Body of pancreas (tissue), 4 donors: ENCODE data around the gene DLX6. TPM values are rescaled to one million over a fixed set of nuclear protein-coding genes. Genes with fewer than 3 reads are reported as not detected.

ENCODE experiments used
- ATAC-seq: fragments of 150-250 bp; one replicate; pipeline ENCODE4 v1.9.1; 2016
- DNase-seq, 4 donors: peaks; one replicate each; pipeline ENCODE4 v3.0.0-alpha.2; 2019
- H3K27ac ChIP-seq, 4 donors: fragments of 200-600 bp; sonication (generic); 1 replicate in 3 of 4; 2 replicates in 1 of 4; pipeline versions ENCODE4 v1.5.1 to v1.6.1; 2016 to 2019; ENCODE audit warnings: mild to moderate bottlenecking in 1 of 4, mixed read lengths in 1 of 4, moderate library complexity in 1 of 4
- H3K27me3 ChIP-seq, 2 donors: fragments of 200-600 bp; sonication (generic); one replicate each; pipeline ENCODE4 v1.6.0; 2016; ENCODE audit warnings: mild to moderate bottlenecking in 1 of 2
- H3K36me3 ChIP-seq, 2 donors: fragments of 200-600 bp; sonication (generic); replicated peaks in 1 of 2; 2 replicates each; pipeline ENCODE4 v1.5.1; 2016; ENCODE audit warnings: low read depth in 2 of 2; ENCODE audit not compliant: insufficient read depth in 1 of 2
- H3K4me1 ChIP-seq: fragments of 200-600 bp; sonication (generic); one replicate; pipeline ENCODE4 v1.6.0; 2016
- H3K4me3 ChIP-seq, 2 donors: fragments of 200-600 bp; sonication (generic); 1 replicate in 1 of 2; 2 replicates in 1 of 2; pipeline ENCODE4 v1.5.1; 2016 to 2019
- H3K9me3 ChIP-seq, 3 donors: fragments of 200-600 bp; sonication (generic); 1 replicate in 2 of 3; 2 replicates in 1 of 3; pipeline ENCODE4 v1.5.1; 2016
- CTCF ChIP-seq, 7 experiments: fragments of 450-650 bp in 4 of 7; fragments of 200-600 bp in 3 of 7; sonication (generic) in 3 of 7; IDR thresholded peaks; one replicate each; pipeline ENCODE4 v1.5.1; 2016 to 2019; ENCODE audit warnings: antibody characterized with exemption in 7 of 7
- POLR2A ChIP-seq, 3 donors: fragments of 450-650 bp; IDR thresholded peaks; one replicate each; pipeline ENCODE4 v1.6.1; 2016; ENCODE audit warnings: antibody characterized with exemption in 3 of 3, mild to moderate bottlenecking in 2 of 3
- WGBS, 2 donors: methylation state at CpG; one replicate each; pipeline ENCODE4 v1.1.5; 2017; 5-methylcytosine and 5-hydroxymethylcytosine counted together
- intact Hi-C: fragments of 100-400 bp; cut with DNase I; formaldehyde crosslinking; loops from one replicate; pipeline ENCODE4 v1.15.1; 2023
- total RNA-seq, 2 donors: library from RNA; depleted of rRNA; stranded (reverse); fragments of >200 nt; gene quantifications; one replicate each; pipeline ENCODE4 v1.1.0, GENCODE V29; 2016

The DLX6 gene
- total RNA-seq, 2 donors from 2014 or later: not detected

GRCh38 chr7:97011104-97011503, 5.8 kb downstream of the DLX6 start:
- H3K36me3 ChIP-seq: no peaks in the 10 kb centered on the region
- H3K27me3 ChIP-seq: peaks cover 11 to 31% of the 10 kb centered on the region in 2 donors
- H3K27ac ChIP-seq: no peak overlapping the region
- TF ChIP-seq POLR2A (IDR thresholded peaks at IDR 0.05) (no peak), CTCF (IDR thresholded peaks at IDR 0.05) (no peak)
- 2 to 5% methylated on average over 1 of the region's 1 CpG for WGBS, 2 donors
- no peak for DNase-seq
- no peaks in the 10 kb centered on the region for H3K9me3 ChIP-seq
- intact Hi-C loops: no loop called here
- H3K4me3 ChIP-seq: no peak overlapping the region
- H3K4me1 ChIP-seq: peaks cover 8% of the 10 kb centered on the region
- ATAC-seq: no peak

GRCh38 chr7:97011536-97012364, 6.4 kb downstream of the DLX6 start:
- Histone ChIP-seq H3K27me3 (peaks cover 11 to 36% of the 10 kb centered on the region in 2 donors), H3K9me3 (no peaks in the 10 kb centered on the region), H3K4me3 (no peak overlapping the region), H3K4me1 (peaks cover 4% of the 10 kb centered on the region), H3K27ac (no peak overlapping the region), H3K36me3 (no peaks in the 10 kb centered on the region)
- DNase-seq (no peak), ATAC-seq (no peak)
- WGBS, 2 donors: 10 to 17% methylated on average over 15 of the region's 15 CpGs
- intact Hi-C loops: no loop called here
- TF ChIP-seq POLR2A (IDR thresholded peaks at IDR 0.05): no peak
- TF ChIP-seq CTCF (IDR thresholded peaks at IDR 0.05): no peak

GRCh38 chr7:97012365-97013133, 7.2 kb downstream of the DLX6 start:
- intact Hi-C loops: no loop called here

GRCh38 chr7:97013134-97013844, 7.9 kb downstream of the DLX6 start:
- no peak for TF ChIP-seq CTCF (IDR thresholded peaks at IDR 0.05)
- Histone ChIP-seq H3K9me3 (no peaks in the 10 kb centered on the region), H3K27ac (no peak overlapping the region), H3K27me3 (peaks cover 11 to 40% of the 10 kb centered on the region in 2 donors), H3K36me3 (no peaks in the 10 kb centered on the region), H3K4me3 (no peak overlapping the region), H3K4me1 (peaks cover 9% of the 10 kb centered on the region)
- 6 to 7% methylated on average over 17 to 20 of the region's 20 CpGs for whole genome bisulfite sequencing, 2 donors
- intact Hi-C loops: no loop called here
- ATAC-seq (no peak), DNase-seq (no peak)

More at GRCh38 chr7:97012365-97013133, 7.2 kb downstream of the DLX6 start:
- Histone ChIP-seq H3K9me3 (no peaks in the 10 kb centered on the region), H3K4me3 (no peak overlapping the region), H3K4me1 (peaks cover 6% of the 10 kb centered on the region), H3K27ac (no peak overlapping the region), H3K36me3 (no peaks in the 10 kb centered on the region), H3K27me3 (peaks cover 11 to 39% of the 10 kb centered on the region in 2 donors)
- no peak for ATAC-seq
- TF ChIP-seq POLR2A (IDR thresholded peaks at IDR 0.05) (no peak), CTCF (IDR thresholded peaks at IDR 0.05) (no peak)
- 3 to 13% methylated on average over 21 of the region's 21 CpGs for WGBS, 2 donors
- no peak for DNase-seq
